Neural cell (in vitro differentiated cells): Measurements from ENCODE around the gene TRIM46. TPM values are rescaled to one million over a fixed set of nuclear protein-coding genes. Genes with fewer than 3 reads are reported as not detected.

ENCODE experiments used
- H2AFZ ChIP-seq: fragments of 200-600, 300-800 bp; sonication (generic), shearing (Covaris generic); 2 replicates; pipeline ENCODE4 v1.6.0; 2014; ENCODE audit warnings: low read depth, mild to moderate bottlenecking, antibody characterized with exemption, low read length, moderate library complexity
- H3F3A ChIP-seq: fragments of 200-600 bp; shearing (Covaris generic); 2 replicates; pipeline ENCODE4 v1.6.1; 2016; ENCODE audit warnings: mild to moderate bottlenecking, moderate library complexity, mixed read lengths, antibody characterized with exemption, low read length; ENCODE audit not compliant: insufficient read depth, poor library complexity, severe bottlenecking
- H3K27ac ChIP-seq: fragments of 200-600, 300-800 bp; sonication (generic), shearing (Covaris generic); 2 replicates; pipeline ENCODE4 v1.5.1; 2014; ENCODE audit warnings: mild to moderate bottlenecking, low read length, moderate library complexity
- H3K27me3 ChIP-seq: fragments of 300-800, 200-600 bp; sonication (generic), shearing (Covaris generic); 2 replicates; pipeline ENCODE4 v1.6.0; 2014; ENCODE audit warnings: mild to moderate bottlenecking, low read depth, low read length, moderate library complexity; ENCODE audit not compliant: insufficient read depth
- H3K36me3 ChIP-seq: fragments of 300-800, 200-600 bp; sonication (generic), shearing (Covaris generic); 2 replicates; pipeline ENCODE4 v1.5.1; 2014; ENCODE audit warnings: mild to moderate bottlenecking, antibody characterized with exemption, low read length, moderate library complexity; ENCODE audit not compliant: insufficient read depth
- H3K4me2 ChIP-seq: fragments of 300-800, 200-600 bp; sonication (generic), shearing (Covaris generic); 2 replicates; pipeline ENCODE4 v1.6.0; 2014; ENCODE audit warnings: mild to moderate bottlenecking, low read length
- H3K4me3 ChIP-seq: fragments of 300-800, 200-600 bp; sonication (generic), shearing (Covaris generic); 2 replicates; pipeline ENCODE4 v1.5.1; 2014; ENCODE audit warnings: mild to moderate bottlenecking, low read length, moderate library complexity
- H3K79me2 ChIP-seq: fragments of 200-600 bp; shearing (Covaris generic); replicated peaks from 2 replicates; pipeline ENCODE4 v1.6.0; 2014; ENCODE audit warnings: mild to moderate bottlenecking, low read length, moderate library complexity; ENCODE audit not compliant: insufficient read depth
- H3K9ac ChIP-seq: fragments of 300-800, 200-600 bp; sonication (generic), shearing (Covaris generic); 2 replicates; pipeline ENCODE4 v1.6.1; 2016; ENCODE audit warnings: mild to moderate bottlenecking, low read length, mixed read lengths
- H3K9me2 ChIP-seq: fragments of 200-600 bp; shearing (Covaris generic); 2 replicates; pipeline ENCODE4 v1.6.1; 2016; ENCODE audit warnings: mild to moderate bottlenecking, low read length, mixed read lengths; ENCODE audit not compliant: insufficient read depth
- H3K9me3 ChIP-seq: fragments of 200-600, 300-800 bp; sonication (generic), shearing (Covaris generic); 2 replicates; pipeline ENCODE4 v1.6.1; 2016; ENCODE audit warnings: mild to moderate bottlenecking, mixed run types, low read length, moderate library complexity, mixed read lengths
- H4K20me1 ChIP-seq: fragments of 200-600 bp; shearing (Covaris generic); 2 replicates; pipeline ENCODE4 v1.6.1; 2016; ENCODE audit warnings: mild to moderate bottlenecking, mixed run types; ENCODE audit not compliant: insufficient read depth
- CTCF ChIP-seq: fragments of 450-650 bp; IDR thresholded peaks from 2 replicates; pipeline ENCODE4 v1.5.1; 2014; ENCODE audit warnings: antibody characterized with exemption, mild to moderate bottlenecking, moderate library complexity; ENCODE audit not compliant: poor library complexity, severe bottlenecking
- EZH2 ChIP-seq: fragments of 200-600, 300-800 bp; shearing (Covaris generic), sonication (generic); IDR thresholded peaks from 2 replicates; pipeline ENCODE4 v1.6.1; 2014; ENCODE audit warnings: antibody characterized with exemption, low read length, borderline replicate concordance, mild to moderate bottlenecking; ENCODE audit not compliant: insufficient read depth, poor library complexity, severe bottlenecking
- MXI1 ChIP-seq: fragments of 450-650 bp; conservative IDR thresholded peaks from 2 replicates; pipeline ENCODE4 v1.6.1; 2014; ENCODE audit warnings: antibody characterized with exemption, mild to moderate bottlenecking; ENCODE audit not compliant: poor library complexity, severe bottlenecking
- POLR2AphosphoS5 ChIP-seq: IDR thresholded peaks from 2 replicates; pipeline ENCODE4 v1.6.1; 2012
- RAD21 ChIP-seq: fragments of 450-650 bp; conservative IDR thresholded peaks from 2 replicates; pipeline ENCODE4 v1.6.1; 2014; ENCODE audit warnings: antibody characterized with exemption, mild to moderate bottlenecking, moderate library complexity
- REST ChIP-seq: IDR thresholded peaks from 2 replicates; pipeline ENCODE4 v1.6.1; 2012; ENCODE audit warnings: borderline replicate concordance
- SMC3 ChIP-seq: fragments of 450-650 bp; conservative IDR thresholded peaks from 2 replicates; pipeline ENCODE4 v1.6.1; 2014; ENCODE audit warnings: antibody characterized with exemption, mild to moderate bottlenecking, moderate library complexity; ENCODE audit not compliant: poor library complexity
- TAF1 ChIP-seq: IDR thresholded peaks from 2 replicates; pipeline ENCODE4 v1.6.1; 2012; ENCODE audit warnings: low read depth
- polyA plus RNA-seq: library from polyadenylated mRNA; depleted of rRNA; stranded (reverse); fragments of >200 nt; gene quantifications from 2 replicates; pipeline ENCODE4 v1.2.3, GENCODE V29; 2014

The TRIM46 gene
- polyA plus RNA-seq, 1 donor from 2014 or later: 31.5 TPM

- Histone ChIP-seq H3K79me2 (peaks cover 5% of the 10 kb centered on the region), H4K20me1 (no peaks in the 10 kb centered on the region), H3K9me3 (no peaks in the 10 kb centered on the region), H3K27ac (no peak overlapping the region), H3K4me3 (peak overlapping the region; percentile 76), H3K27me3 (no peaks in the 10 kb centered on the region), H3K36me3 (no peaks in the 10 kb centered on the region), H3K4me2 (peak overlapping the region; percentile 83), H3K9me2 (no peaks in the 10 kb centered on the region), H3F3A (no peaks in the 10 kb centered on the region), H2AFZ (no peak overlapping the region), H3K9ac (no peak overlapping the region)
- TF ChIP-seq EZH2 (no peak), CTCF (no peak), MXI1 (no peak), POLR2AphosphoS5 (no peak), RAD21 (no peak), REST (no peak), SMC3 (no peak)
Observed at GRCh38 chr1:155134322-155134721, 39.3 kb upstream of the TRIM46 start.

- TF ChIP-seq EZH2 (no peak), REST (no peak), TAF1 (no peak)
- Histone ChIP-seq H3K27ac (peak overlapping the region; percentile 96), H4K20me1 (no peaks in the 10 kb centered on the region), H3K79me2 (peaks cover 10% of the 10 kb centered on the region), H3K4me3 (peak overlapping the region; percentile 76), H3K4me2 (peak overlapping the region; percentile 83), H3F3A (no peaks in the 10 kb centered on the region), H3K9ac (peak overlapping the region; percentile 95), H3K9me3 (no peaks in the 10 kb centered on the region), H2AFZ (peak overlapping the region; percentile 89), H3K36me3 (no peaks in the 10 kb centered on the region), H3K27me3 (no peaks in the 10 kb centered on the region), H3K9me2 (no peaks in the 10 kb centered on the region)
Observed at GRCh38 chr1:155134880-155135414, 38.7 kb upstream of the TRIM46 start.
